ENCODE measurements around the gene BRF1. TPM values are rescaled to one million over a fixed set of nuclear protein-coding genes. Genes with fewer than 3 reads are reported as not detected.
"Not testable (repeated sequence)": the region's sequence is repeated elsewhere in the genome, so short reads cannot be mapped to it uniquely, and the experiment has no call there.

BRF1 gene
- total RNA-seq, 1 experiment from 2014 or later, result 12.0 TPM

- DNase-seq (ENCODE audit: low spot score), result no peak
Measured at GRCh38 chr14:105332350-105332874, 31.6 kb upstream of the BRF1 start.

GRCh38 chr14:105331575-105332349, 31.0 kb upstream of the BRF1 start:
- no peak for DNase-seq (ENCODE audit: low spot score)

- DNase-seq (ENCODE audit: low spot score), result peak; percentile 50
Measured at GRCh38 chr14:105330491-105330895, 29.7 kb upstream of the BRF1 start.

- DNase-seq (ENCODE audit: low spot score), result no peak
Measured at GRCh38 chr14:105329411-105330150, 28.8 kb upstream of the BRF1 start.

GRCh38 chr14:105328678-105329390, 28.0 kb upstream of the BRF1 start:
- no peak for DNase-seq (ENCODE audit: low spot score)

- DNase-seq (ENCODE audit: low spot score), result no peak
Measured at GRCh38 chr14:105328070-105328677, 27.4 kb upstream of the BRF1 start.

GRCh38 chr14:105327695-105328045, 26.9 kb upstream of the BRF1 start:
- not testable (repeated sequence) for DNase-seq (ENCODE audit: low spot score)

- no peak for DNase-seq (ENCODE audit: low spot score)
Measured at GRCh38 chr14:105326891-105327694, 26.3 kb upstream of the BRF1 start.

GRCh38 chr14:105326568-105326867, 25.7 kb upstream of the BRF1 start:
- no peak for DNase-seq (ENCODE audit: low spot score)

GRCh38 chr14:105325716-105326567, 25.1 kb upstream of the BRF1 start:
- DNase-seq (ENCODE audit: low spot score), result no peak

- DNase-seq (ENCODE audit: low spot score), result no peak
Measured at GRCh38 chr14:105325303-105325702, 24.5 kb upstream of the BRF1 start.

- DNase-seq (ENCODE audit: low spot score), result no peak
Measured at GRCh38 chr14:105324871-105325270, 24.1 kb upstream of the BRF1 start.

- no peak for DNase-seq (ENCODE audit: low spot score)
Measured at GRCh38 chr14:105324080-105324778, 23.4 kb upstream of the BRF1 start.

- DNase-seq (ENCODE audit: low spot score), result no peak
Measured at GRCh38 chr14:105323663-105324062, 22.9 kb upstream of the BRF1 start.

- DNase-seq (ENCODE audit: low spot score), result no peak
Measured at GRCh38 chr14:105322791-105323556, 22.2 kb upstream of the BRF1 start.

GRCh38 chr14:105317546-105317945, 16.7 kb upstream of the BRF1 start:
- DNase-seq (ENCODE audit: low spot score), result no peak

- no peak for DNase-seq (ENCODE audit: low spot score)
Measured at GRCh38 chr14:105316968-105317510, 16.2 kb upstream of the BRF1 start.

GRCh38 chr14:105316577-105316941, 15.8 kb upstream of the BRF1 start:
- DNase-seq (ENCODE audit: low spot score), result no peak
